Mesendoderm (in vitro differentiated cells): ENCODE measurements around the gene TLE1.
A peak's percentile ranks its signal among the peaks of the same experiment; 100 is the strongest.

Source experiments
- DNase-seq: peaks from one replicate; pipeline ENCODE4 v3.0.0; 2013
- H2AK5ac ChIP-seq: 2 replicates; pipeline ENCODE4 v1.6.1; 2013; ENCODE audit warnings: low read length, inconsistent platforms
- H2BK120ac ChIP-seq: 2 replicates; pipeline ENCODE4 v1.6.1; 2013; ENCODE audit warnings: low read depth, mild to moderate bottlenecking, low read length, moderate library complexity, mixed read lengths
- H2BK15ac ChIP-seq: replicated peaks from 2 replicates; pipeline ENCODE4 v1.6.1; 2013; ENCODE audit warnings: low read depth, mild to moderate bottlenecking, moderate library complexity
- H2BK5ac ChIP-seq: 2 replicates; pipeline ENCODE4 v1.6.1; 2013; ENCODE audit warnings: low read length, inconsistent platforms
- H3K18ac ChIP-seq: 2 replicates; pipeline ENCODE4 v1.6.1; 2013; ENCODE audit warnings: mild to moderate bottlenecking, low read length, mixed read lengths
- H3K23ac ChIP-seq: one replicate; pipeline ENCODE4 v1.6.1; 2013; ENCODE audit warnings: low read length
- H3K27ac ChIP-seq: 2 replicates; pipeline ENCODE4 v1.5.1; 2013; ENCODE audit warnings: low read depth, mild to moderate bottlenecking, inconsistent platforms, low read length, moderate library complexity
- H3K27me3 ChIP-seq: 2 replicates; pipeline ENCODE4 v1.6.1; 2013; ENCODE audit warnings: low read length, control low read depth, mild to moderate bottlenecking, inconsistent platforms; ENCODE audit not compliant: insufficient read depth, poor library complexity
- H3K36me3 ChIP-seq: 2 replicates; pipeline ENCODE4 v1.6.1; 2013; ENCODE audit warnings: low read length, inconsistent platforms; ENCODE audit not compliant: control insufficient read depth, insufficient read depth
- H3K4ac ChIP-seq: one replicate; pipeline ENCODE4 v1.6.1; 2013; ENCODE audit warnings: low read depth, mild to moderate bottlenecking, low read length, moderate library complexity
- H3K4me1 ChIP-seq: 2 replicates; pipeline ENCODE4 v1.6.1; 2013; ENCODE audit warnings: low read depth, low read length, inconsistent platforms; ENCODE audit not compliant: control insufficient read depth
- H3K4me2 ChIP-seq: 2 replicates; pipeline ENCODE4 v1.6.1; 2013; ENCODE audit warnings: low read length
- H3K4me3 ChIP-seq: 2 replicates; pipeline ENCODE4 v1.5.1; 2013; ENCODE audit warnings: mild to moderate bottlenecking, low read length
- H3K56ac ChIP-seq: one replicate; pipeline ENCODE4 v1.6.1; 2013; ENCODE audit warnings: low read length
- H3K79me1 ChIP-seq: 2 replicates; pipeline ENCODE4 v1.6.1; 2013; ENCODE audit warnings: low read length, inconsistent platforms
- H3K79me2 ChIP-seq: 2 replicates; pipeline ENCODE4 v1.6.1; 2013; ENCODE audit warnings: mild to moderate bottlenecking, low read length; ENCODE audit not compliant: control insufficient read depth, insufficient read depth
- H3K9ac ChIP-seq: 2 replicates; pipeline ENCODE4 v1.6.1; 2013; ENCODE audit warnings: low read length, inconsistent platforms
- H4K5ac ChIP-seq: one replicate; pipeline ENCODE4 v1.6.1; 2013; ENCODE audit warnings: low read length
- H4K8ac ChIP-seq: one replicate; pipeline ENCODE4 v1.6.1; 2013; ENCODE audit warnings: low read depth, mild to moderate bottlenecking, control low read depth, low read length, moderate library complexity
- WGBS: extraction: QIAGEN DNeasy Blood & Tissue Kit; methylation state at CpG from one replicate; pipeline ENCODE4 v1.1.7; 2013; ENCODE audit warnings: low lambda C conversion rate, missing lambda C conversion rate; ENCODE audit not compliant: insufficient coverage; ENCODE audit errors: extremely low coverage; 5-methylcytosine and 5-hydroxymethylcytosine counted together

TLE1 gene

GRCh38 chr9:81621785-81622259, 67.5 kb downstream of the TLE1 start:
- Histone ChIP-seq H3K4ac (no peak overlapping the region), H3K4me3 (no peak overlapping the region), H2AK5ac (no peak overlapping the region), H2BK5ac (no peak overlapping the region), H3K4me1 (peaks cover 14% of the 10 kb centered on the region), H3K36me3 (peaks cover 2% of the 10 kb centered on the region), H4K8ac (no peak overlapping the region), H3K79me2 (peaks cover 4% of the 10 kb centered on the region), H3K23ac (no peak overlapping the region), H3K27me3 (no peaks in the 10 kb centered on the region), H3K27ac (peak overlapping the region; percentile 72), H2BK120ac (no peak overlapping the region), H2BK15ac (no peak overlapping the region), H3K56ac (no peak overlapping the region), H3K79me1 (peaks cover 11% of the 10 kb centered on the region), H4K5ac (no peak overlapping the region), H3K4me2 (no peak overlapping the region), H3K9ac (no peak overlapping the region), H3K18ac (peak overlapping the region; percentile 2)
- peak; percentile 46 for DNase-seq
- WGBS, result no CpG with 5 or more reads among the region's 11 CpGs

DNA sequence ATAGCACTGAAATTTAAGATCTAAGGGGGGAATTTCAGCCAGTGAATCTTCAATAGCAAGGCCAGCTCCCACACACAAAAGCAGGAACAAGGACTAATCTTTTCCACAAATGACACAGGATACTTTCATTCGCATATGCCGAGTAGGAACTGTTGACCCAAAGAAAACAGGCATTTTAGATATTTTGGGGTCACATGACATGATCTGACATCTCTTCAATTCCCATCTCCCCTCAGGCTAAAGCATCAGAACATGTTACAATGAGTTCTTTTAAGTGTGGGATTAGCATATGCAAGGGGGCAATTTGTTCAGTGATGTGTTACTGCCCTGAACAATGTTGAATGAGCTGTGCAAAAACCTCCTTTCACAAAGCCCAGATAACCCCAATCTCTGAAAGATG, 68.2 kb downstream of the TLE1 start:
- Histone ChIP-seq H3K56ac (no peak overlapping the region), H3K4me1 (peaks cover 14% of the 10 kb centered on the region), H4K8ac (no peak overlapping the region), H2BK5ac (no peak overlapping the region), H3K27me3 (no peaks in the 10 kb centered on the region), H3K18ac (no peak overlapping the region), H3K23ac (no peak overlapping the region), H3K4me3 (no peak overlapping the region), H3K79me1 (peaks cover 8% of the 10 kb centered on the region), H2AK5ac (no peak overlapping the region), H2BK120ac (no peak overlapping the region), H4K5ac (no peak overlapping the region), H3K79me2 (peaks cover 2% of the 10 kb centered on the region), H3K4ac (no peak overlapping the region), H3K36me3 (peaks cover 2% of the 10 kb centered on the region), H3K9ac (no peak overlapping the region), H2BK15ac (no peak overlapping the region), H3K4me2 (no peak overlapping the region), H3K27ac (peak overlapping the region; percentile 61)
- no CpG with 5 or more reads among the region's 2 CpGs for WGBS
- no peak for DNase-seq

- no peak overlapping the region for H3K9ac ChIP-seq
- H2BK5ac ChIP-seq, result no peak overlapping the region
- peaks cover 2% of the 10 kb centered on the region for H3K79me2 ChIP-seq
- H3K27ac ChIP-seq, result no peak overlapping the region
- no peak overlapping the region for H4K8ac ChIP-seq
- peaks cover 4% of the 10 kb centered on the region for H3K36me3 ChIP-seq
- H4K5ac ChIP-seq, result no peak overlapping the region
- H2BK120ac ChIP-seq, result no peak overlapping the region
- H3K79me1 ChIP-seq, result peaks cover 7% of the 10 kb centered on the region
- H3K4ac ChIP-seq, result no peak overlapping the region
- no peak overlapping the region for H3K18ac ChIP-seq
- H3K4me2 ChIP-seq, result no peak overlapping the region
- H3K27me3 ChIP-seq, result no peaks in the 10 kb centered on the region
- H2BK15ac ChIP-seq, result no peak overlapping the region
- no peak for DNase-seq
- no peak overlapping the region for H2AK5ac ChIP-seq
- H3K56ac ChIP-seq, result no peak overlapping the region
- no peak overlapping the region for H3K23ac ChIP-seq
- H3K4me1 ChIP-seq, result peaks cover 14% of the 10 kb centered on the region
- no peak overlapping the region for H3K4me3 ChIP-seq
- no CpG with 5 or more reads among the region's 5 CpGs for WGBS
Observed at GRCh38 chr9:81620002-81620390, 69.4 kb downstream of the TLE1 start.

- H3K56ac ChIP-seq, result no peak overlapping the region
- no peak for DNase-seq
Observed at GRCh38 chr9:81619353-81620001, 69.9 kb downstream of the TLE1 start.

DNA sequence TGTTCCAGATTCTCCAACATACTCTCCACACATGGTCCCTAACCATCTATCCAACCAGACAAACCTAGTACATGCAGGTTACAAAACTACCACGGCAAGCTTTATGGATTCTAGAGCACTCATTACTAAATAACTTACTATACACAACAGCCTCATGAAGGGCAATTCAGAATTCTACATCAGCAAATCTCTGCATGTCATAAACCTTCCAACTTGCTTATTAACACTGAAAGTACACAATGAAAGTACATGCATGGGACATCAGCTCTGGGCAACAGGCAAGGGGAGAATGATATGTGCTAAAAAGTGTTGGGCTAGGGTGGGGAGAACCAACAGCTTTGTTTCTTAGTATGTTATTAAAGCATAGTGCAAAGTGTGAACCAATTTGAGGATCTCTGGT, 70.4 kb downstream of the TLE1 start:
- H2BK120ac ChIP-seq, result no peak overlapping the region
- no peak overlapping the region for H3K56ac ChIP-seq
- H4K8ac ChIP-seq, result no peak overlapping the region
- no CpG with 5 or more reads among the region's 1 CpG for WGBS
- peaks cover 2% of the 10 kb centered on the region for H3K79me2 ChIP-seq
- H3K23ac ChIP-seq, result no peak overlapping the region
- H2AK5ac ChIP-seq, result no peak overlapping the region
- DNase-seq, result no peak
- peaks cover 14% of the 10 kb centered on the region for H3K4me1 ChIP-seq
- H3K36me3 ChIP-seq, result peaks cover 4% of the 10 kb centered on the region
- peaks cover 7% of the 10 kb centered on the region for H3K79me1 ChIP-seq
- H2BK15ac ChIP-seq, result no peak overlapping the region
- no peak overlapping the region for H3K4me2 ChIP-seq
- H3K18ac ChIP-seq, result no peak overlapping the region
- H3K4me3 ChIP-seq, result no peak overlapping the region
- no peak overlapping the region for H4K5ac ChIP-seq
- H2BK5ac ChIP-seq, result no peak overlapping the region
- no peak overlapping the region for H3K27ac ChIP-seq
- no peaks in the 10 kb centered on the region for H3K27me3 ChIP-seq
- H3K4ac ChIP-seq, result no peak overlapping the region
- H3K9ac ChIP-seq, result no peak overlapping the region

More at GRCh38 chr9:81619353-81620001, 69.9 kb downstream of the TLE1 start:
- H3K4me1 ChIP-seq, result peaks cover 14% of the 10 kb centered on the region
- no peak overlapping the region for H4K5ac ChIP-seq
- H3K4me3 ChIP-seq, result no peak overlapping the region
- H2BK5ac ChIP-seq, result no peak overlapping the region
- H2AK5ac ChIP-seq, result no peak overlapping the region
- no peak overlapping the region for H3K9ac ChIP-seq
- H3K27ac ChIP-seq, result no peak overlapping the region
- no CpG with 5 or more reads among the region's 3 CpGs for WGBS
- no peak overlapping the region for H3K18ac ChIP-seq
- no peaks in the 10 kb centered on the region for H3K27me3 ChIP-seq
- H4K8ac ChIP-seq, result no peak overlapping the region
- H3K4ac ChIP-seq, result no peak overlapping the region
- H2BK15ac ChIP-seq, result no peak overlapping the region
- H3K36me3 ChIP-seq, result peaks cover 4% of the 10 kb centered on the region
- no peak overlapping the region for H2BK120ac ChIP-seq
- H3K23ac ChIP-seq, result no peak overlapping the region
- H3K4me2 ChIP-seq, result no peak overlapping the region
- peaks cover 2% of the 10 kb centered on the region for H3K79me2 ChIP-seq
- peaks cover 7% of the 10 kb centered on the region for H3K79me1 ChIP-seq

- Histone ChIP-seq H3K9ac (no peak overlapping the region), H4K8ac (no peak overlapping the region), H3K4ac (no peak overlapping the region), H3K4me3 (no peak overlapping the region), H3K36me3 (peaks cover 9% of the 10 kb centered on the region), H3K18ac (no peak overlapping the region), H2BK5ac (no peak overlapping the region), H3K27ac (no peak overlapping the region), H3K4me1 (peaks cover under 1% of the 10 kb centered on the region), H3K79me1 (peaks cover 5% of the 10 kb centered on the region), H4K5ac (no peak overlapping the region), H3K4me2 (no peak overlapping the region), H2AK5ac (no peak overlapping the region), H2BK120ac (no peak overlapping the region), H2BK15ac (no peak overlapping the region), H3K23ac (no peak overlapping the region), H3K56ac (no peak overlapping the region), H3K79me2 (peaks cover 2% of the 10 kb centered on the region), H3K27me3 (no peaks in the 10 kb centered on the region)
- WGBS, result no CpG with 5 or more reads among the region's 4 CpGs
- DNase-seq, result no peak
Observed at GRCh38 chr9:81616141-81616540, 73.2 kb downstream of the TLE1 start.
